Natural killer cell (primary cell): ENCODE results near the gene ZMIZ2. TPM values are rescaled to one million over a fixed set of nuclear protein-coding genes. Genes with fewer than 3 reads are reported as not detected.
A peak's percentile ranks its signal among the peaks of the same experiment; 100 is the strongest.

Experiments
- ATAC-seq, 3 donors: fragments of 150-1000 bp in 2 of 3; fragments of 200-7000 bp in 1 of 3; cut with Tn5 transposase; 1 replicate in 1 of 3; 2 replicates in 2 of 3; pipeline ENCODE4 v1.10.0; 2021; ENCODE audit warnings: mild to moderate bottlenecking in 2 of 3, moderate library complexity in 2 of 3
- DNase-seq, 2 donors: peaks; one replicate each; pipeline versions ENCODE4 v3.0.0 to v3.0.0-alpha.2; 2013 to 2021; ENCODE audit warnings: mixed read lengths in 1 of 2
- H3K27ac ChIP-seq: one replicate; pipeline ENCODE4 v1.5.1; 2013; ENCODE audit warnings: mild to moderate bottlenecking, low read length
- H3K27me3 ChIP-seq: one replicate; pipeline ENCODE4 v1.6.1; 2013; ENCODE audit warnings: low read length; ENCODE audit not compliant: control insufficient read depth, insufficient read depth
- H3K36me3 ChIP-seq: one replicate; pipeline ENCODE4 v1.6.1; 2013; ENCODE audit warnings: low read length; ENCODE audit not compliant: control insufficient read depth, insufficient read depth
- H3K4me1 ChIP-seq: one replicate; pipeline ENCODE4 v1.6.1; 2013; ENCODE audit warnings: low read length; ENCODE audit not compliant: control insufficient read depth, insufficient read depth
- H3K4me3 ChIP-seq: one replicate; pipeline ENCODE4 v1.5.1; 2013; ENCODE audit warnings: low read length
- H3K9me3 ChIP-seq: one replicate; pipeline ENCODE4 v1.6.1; 2013; ENCODE audit warnings: low read length; ENCODE audit not compliant: control insufficient read depth, insufficient read depth
- H3K27ac Mint-ChIP-seq, 2 donors: one replicate each; pipeline ENCODE4 v1.8.0; 2022; ENCODE audit warnings: mild to moderate bottlenecking in 2 of 2, mixed read lengths in 2 of 2, moderate library complexity in 1 of 2
- H3K27me3 Mint-ChIP-seq, 2 donors: one replicate each; pipeline ENCODE4 v1.8.0; 2022; ENCODE audit warnings: low read depth in 2 of 2, mixed read lengths in 2 of 2
- H3K36me3 Mint-ChIP-seq: one replicate; pipeline ENCODE4 v1.8.0; 2022; ENCODE audit warnings: mixed read lengths
- H3K4me1 Mint-ChIP-seq, 2 donors: one replicate each; pipeline ENCODE4 v1.8.0; 2022; ENCODE audit warnings: mixed read lengths in 2 of 2
- H3K4me3 Mint-ChIP-seq: one replicate; pipeline ENCODE4 v1.8.0; 2022; ENCODE audit warnings: mild to moderate bottlenecking, moderate library complexity, mixed read lengths
- H3K9me3 Mint-ChIP-seq, 2 donors: one replicate each; pipeline ENCODE4 v1.8.0; 2022; ENCODE audit warnings: mixed read lengths in 2 of 2
- CTCF ChIP-seq: fragments of 200-600 bp; IDR thresholded peaks from one replicate; pipeline ENCODE4 v1.8.0; 2022; ENCODE audit warnings: antibody characterized with exemption
- WGBS: methylation state at CpG from one replicate; pipeline ENCODE4 v1.1.7; 2013; ENCODE audit warnings: missing lambda C conversion rate; ENCODE audit not compliant: insufficient coverage; 5-methylcytosine and 5-hydroxymethylcytosine counted together
- intact Hi-C: fragments of 100-400 bp; cut with micrococcal nuclease; formaldehyde crosslinking; loops from one replicate; pipeline ENCODE4 v1.14.2; 2022
- total RNA-seq, 4 donors: library from RNA; stranded (reverse); fragments of 120-200 nt in 1 of 4; gene quantifications; one replicate each; pipeline versions ENCODE4 v1.2.3 to v1.2.4, GENCODE V29; 2013 to 2022

Gene ZMIZ2
- total RNA-seq, 3 donors from 2014 or later (not counting 1 experiment from before 2014, with no cell fraction given): 152 to 170 (median 167) TPM

- Mint-ChIP-seq H3K4me1 (peaks cover 8 to 18% of the 10 kb centered on the region in 2 donors), H3K27ac (no peak overlapping the region), H3K9me3 (no peaks in the 10 kb centered on the region), H3K36me3 (no peaks in the 10 kb centered on the region), H3K4me3 (no peak overlapping the region), H3K27me3 (peaks cover 0 to 3% of the 10 kb centered on the region in 2 donors)
- Histone ChIP-seq H3K36me3 (no peaks in the 10 kb centered on the region), H3K27ac (no peak overlapping the region), H3K4me3 (no peak overlapping the region), H3K4me1 (no peaks in the 10 kb centered on the region), H3K27me3 (no peaks in the 10 kb centered on the region), H3K9me3 (no peaks in the 10 kb centered on the region)
- DNase-seq (no peak), ATAC-seq (no peak)
- WGBS: 95% methylated on average over 5 of the region's 5 CpGs
- intact Hi-C loops: no loop called here
- no peak for TF ChIP-seq CTCF
These were observed 14.8 kb upstream of the ZMIZ2 start for GRCh38 chr7:44733708-44734481.

GRCh38 chr7:44735403-44736165, 13.1 kb upstream of the ZMIZ2 start:
- Histone ChIP-seq H3K4me3 (no peak overlapping the region), H3K36me3 (no peaks in the 10 kb centered on the region), H3K4me1 (no peaks in the 10 kb centered on the region), H3K27me3 (no peaks in the 10 kb centered on the region), H3K27ac (no peak overlapping the region), H3K9me3 (no peaks in the 10 kb centered on the region)
- Mint-ChIP-seq H3K27ac (peak overlapping the region; percentile 45 to 58), H3K36me3 (no peaks in the 10 kb centered on the region), H3K9me3 (no peaks in the 10 kb centered on the region), H3K4me1 (peaks cover 8 to 13% of the 10 kb centered on the region in 2 donors), H3K4me3 (no peak overlapping the region), H3K27me3 (no peaks in the 10 kb centered on the region)
- ATAC-seq (peak; percentile 54 to 88 (median 71)), DNase-seq (peak in 1 of 2 donors; percentile 73)
- intact Hi-C loops: no loop called here
- 61% methylated on average over 3 of the region's 5 CpGs for WGBS
- TF ChIP-seq CTCF: no peak

- TF ChIP-seq CTCF: no peak
These were observed 11.8 kb upstream of the ZMIZ2 start for GRCh38 chr7:44736896-44737295.

More at GRCh38 chr7:44736896-44737295, 11.8 kb upstream of the ZMIZ2 start:
- ATAC-seq (no peak), DNase-seq (no peak)
- peaks cover 8 to 13% of the 10 kb centered on the region in 2 donors for H3K4me1 Mint-ChIP-seq
- no peaks in the 10 kb centered on the region for H3K4me1 ChIP-seq
- no peak overlapping the region for H3K4me3 ChIP-seq
- H3K27ac Mint-ChIP-seq: peak overlapping the region in 1 of 2 donors; percentile 49
- no peaks in the 10 kb centered on the region for H3K9me3 ChIP-seq
- intact Hi-C loops: no loop called here
- no peaks in the 10 kb centered on the region for H3K27me3 Mint-ChIP-seq
- no peak overlapping the region for H3K27ac ChIP-seq
- 78% methylated on average over 3 of the region's 3 CpGs for WGBS
- no peaks in the 10 kb centered on the region for H3K36me3 Mint-ChIP-seq
- H3K9me3 Mint-ChIP-seq: no peaks in the 10 kb centered on the region
- H3K27me3 ChIP-seq: no peaks in the 10 kb centered on the region
- H3K4me3 Mint-ChIP-seq: no peak overlapping the region
- H3K36me3 ChIP-seq: no peaks in the 10 kb centered on the region
